T-helper 17 cell (primary cell): Measurements from ENCODE around the gene OR6B1. TPM values are rescaled to one million over a fixed set of nuclear protein-coding genes. Genes with fewer than 3 reads are reported as not detected.
"Not testable (repeated sequence)": the region's sequence is repeated elsewhere in the genome, so short reads cannot be mapped to it uniquely, and the experiment has no call there.

ENCODE experiments used
- ATAC-seq: fragments of 150-1000 bp; cut with Tn5 transposase; 2 replicates; pipeline ENCODE4 v1.10.0; 2021; ENCODE audit warnings: mild to moderate bottlenecking, moderate library complexity
- DNase-seq, 3 donors: peaks; one replicate each; pipeline versions ENCODE4 v3.0.0 to v3.0.0-alpha.2; 2020 to 2021
- H3K9me3 ChIP-seq: one replicate; pipeline ENCODE4 v1.7.0; 2013; ENCODE audit warnings: low read length, mild to moderate bottlenecking; ENCODE audit not compliant: control insufficient read depth, poor library complexity, severe bottlenecking
- H3K27ac Mint-ChIP-seq: one replicate; pipeline ENCODE4 v1.8.0; 2022; ENCODE audit warnings: mild to moderate bottlenecking, moderate library complexity, mixed read lengths
- H3K27me3 Mint-ChIP-seq: one replicate; pipeline ENCODE4 v1.8.0; 2022; ENCODE audit warnings: mixed read lengths
- H3K36me3 Mint-ChIP-seq: one replicate; pipeline ENCODE4 v1.8.0; 2022; ENCODE audit warnings: low read depth, mixed read lengths
- H3K4me1 Mint-ChIP-seq: one replicate; pipeline ENCODE4 v1.8.0; 2022; ENCODE audit warnings: mild to moderate bottlenecking, mixed read lengths
- H3K4me3 Mint-ChIP-seq: one replicate; pipeline ENCODE4 v1.8.0; 2022; ENCODE audit warnings: mild to moderate bottlenecking, moderate library complexity, mixed read lengths
- total RNA-seq, 4 donors: library from RNA in 2 of 4; stranded (reverse) in 2 of 4; gene quantifications; one replicate each; pipeline ENCODE4 v1.2.3 and lab custom pipeline; 2022 to 2026

The OR6B1 gene
- total RNA-seq, 2 donors from 2014 or later = not detected

- H3K9me3 ChIP-seq = no peaks in the 10 kb centered on the region
- no peak overlapping the region for H3K4me3 Mint-ChIP-seq
- H3K36me3 Mint-ChIP-seq = no peaks in the 10 kb centered on the region
- DNase-seq (no peak), ATAC-seq (no peak)
- H3K4me1 Mint-ChIP-seq = no peaks in the 10 kb centered on the region
- H3K27ac Mint-ChIP-seq = no peak overlapping the region
- peaks cover 29% of the 10 kb centered on the region for H3K27me3 Mint-ChIP-seq
Observed at GRCh38 chr7:144035385-144035784, 35.3 kb downstream of the OR6B1 start.

DNA sequence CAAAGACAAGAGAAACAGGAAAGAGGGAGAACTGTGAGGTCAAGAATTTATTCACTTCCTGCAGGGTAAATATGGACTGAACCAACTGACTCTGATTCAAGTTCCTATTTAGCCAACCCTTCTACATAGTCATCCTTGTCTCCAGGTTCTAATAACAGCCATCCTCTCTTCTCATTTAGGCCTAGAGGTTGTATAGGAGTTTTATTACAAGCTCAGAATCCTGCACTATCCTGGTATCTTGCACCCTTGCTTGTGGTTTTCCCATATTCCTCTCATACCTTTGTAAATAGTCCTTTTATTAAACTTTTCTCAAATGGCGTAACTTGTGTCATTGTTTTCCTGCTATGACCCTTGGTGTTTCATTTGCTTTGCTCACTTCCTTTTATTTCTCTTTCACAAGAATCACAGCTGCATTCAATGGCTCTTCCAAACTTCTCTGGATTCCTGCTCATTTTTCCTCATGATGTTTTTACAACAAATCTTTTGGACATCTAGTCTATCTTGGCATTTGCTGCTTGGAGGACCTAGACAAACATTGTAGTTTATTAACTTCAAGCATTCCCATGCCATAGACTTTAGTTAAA lies 36.3 kb downstream of the OR6B1 start:
- ATAC-seq (no peak), DNase-seq (no peak)
- no peaks in the 10 kb centered on the region for H3K9me3 ChIP-seq
- no peak overlapping the region for H3K27ac Mint-ChIP-seq
- H3K4me3 Mint-ChIP-seq = no peak overlapping the region
- no peaks in the 10 kb centered on the region for H3K36me3 Mint-ChIP-seq
- H3K27me3 Mint-ChIP-seq = peaks cover 24% of the 10 kb centered on the region
- H3K4me1 Mint-ChIP-seq = no peaks in the 10 kb centered on the region

- no peaks in the 10 kb centered on the region for H3K4me1 Mint-ChIP-seq
- no peaks in the 10 kb centered on the region for H3K36me3 Mint-ChIP-seq
- no peaks in the 10 kb centered on the region for H3K9me3 ChIP-seq
- no peak overlapping the region for H3K4me3 Mint-ChIP-seq
- peaks cover 17% of the 10 kb centered on the region for H3K27me3 Mint-ChIP-seq
- no peak overlapping the region for H3K27ac Mint-ChIP-seq
- ATAC-seq (no peak), DNase-seq (no peak)
Observed at GRCh38 chr7:144037414-144038035, 37.4 kb downstream of the OR6B1 start.

GRCh38 chr7:144038887-144039286 lies 38.8 kb downstream of the OR6B1 start:
- Mint-ChIP-seq H3K36me3 (no peaks in the 10 kb centered on the region), H3K4me1 (no peaks in the 10 kb centered on the region), H3K4me3 (no peak overlapping the region), H3K27me3 (peaks cover 9% of the 10 kb centered on the region), H3K27ac (no peak overlapping the region)
- DNase-seq (no peak), ATAC-seq (no peak)
- H3K9me3 ChIP-seq = no peaks in the 10 kb centered on the region

DNA sequence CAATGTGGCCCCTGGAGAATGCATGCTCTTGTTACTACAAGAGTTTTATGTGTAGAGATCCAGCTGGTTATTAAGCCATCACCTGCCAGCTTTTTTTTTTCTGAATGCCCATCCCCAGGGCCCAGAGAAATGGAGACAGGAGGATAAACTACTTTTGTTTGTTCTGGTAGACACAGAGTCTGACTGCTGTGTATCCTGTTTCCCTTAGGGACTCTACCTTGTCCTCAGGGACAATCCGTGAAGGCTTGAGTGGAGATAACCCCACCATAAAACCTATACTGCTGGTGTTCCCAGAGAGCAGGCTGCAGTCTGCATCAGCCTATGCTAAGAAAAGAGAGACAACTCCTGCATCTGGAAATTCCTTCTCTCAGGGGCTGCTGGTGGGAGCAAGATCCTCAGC lies 48.5 kb downstream of the OR6B1 start, which contains the start of gene OR2A5:
Gene OR2A5 (plus strand): TSS at position 301 of the 400 bp plus-strand sequence. CDS start 1,454 bp downstream, outside the sequence.
- H3K36me3 Mint-ChIP-seq = no peaks in the 10 kb centered on the region
- no peaks in the 10 kb centered on the region for H3K4me1 Mint-ChIP-seq
- ATAC-seq (no peak), DNase-seq (no peak)
- H3K4me3 Mint-ChIP-seq = no peak within 1 kb of the TSS
- H3K27me3 Mint-ChIP-seq = peaks cover 33% of the 10 kb centered on the region
- H3K27ac Mint-ChIP-seq = no peak within 1 kb of the TSS
- H3K9me3 ChIP-seq = no peaks in the 10 kb centered on the region

- Mint-ChIP-seq H3K27me3 (peaks cover 38% of the 10 kb centered on the region), H3K4me1 (no peaks in the 10 kb centered on the region), H3K4me3 (no peak overlapping the region), H3K27ac (no peak overlapping the region), H3K36me3 (no peaks in the 10 kb centered on the region)
- no peak for DNase-seq
- no peak for ATAC-seq
- H3K9me3 ChIP-seq = no peaks in the 10 kb centered on the region
Observed at GRCh38 chr7:144049491-144049890, 49.4 kb downstream of the OR6B1 start.

DNA sequence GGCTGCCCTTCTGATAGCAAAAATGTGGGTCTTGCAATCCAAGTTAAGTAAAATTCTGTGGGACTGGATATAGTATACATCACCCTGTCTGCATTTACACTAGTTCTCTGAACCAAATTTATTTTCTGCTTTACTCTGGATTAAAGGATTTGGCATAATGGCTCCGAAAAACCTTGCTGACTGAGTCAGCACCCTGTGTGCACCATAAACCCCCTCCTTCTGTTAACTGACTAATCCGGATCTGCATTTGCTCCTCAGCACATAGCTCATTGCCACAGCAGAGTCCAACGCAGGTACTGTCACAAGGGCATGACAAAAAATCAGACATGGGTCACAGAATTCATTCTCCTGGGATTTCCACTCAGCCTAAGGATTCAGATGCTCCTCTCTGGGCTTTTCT lies 50.0 kb downstream of the OR6B1 start:
- ATAC-seq (no peak), DNase-seq (no peak)
- no peak overlapping the region for H3K27ac Mint-ChIP-seq
- peaks cover 38% of the 10 kb centered on the region for H3K27me3 Mint-ChIP-seq
- H3K9me3 ChIP-seq = no peaks in the 10 kb centered on the region
- no peaks in the 10 kb centered on the region for H3K36me3 Mint-ChIP-seq
- H3K4me1 Mint-ChIP-seq = no peaks in the 10 kb centered on the region
- no peak overlapping the region for H3K4me3 Mint-ChIP-seq

GRCh38 chr7:144050884-144051283 lies 50.8 kb downstream of the OR6B1 start:
- not testable (repeated sequence) for H3K4me1 Mint-ChIP-seq, H3K36me3 Mint-ChIP-seq, H3K27ac Mint-ChIP-seq, H3K9me3 ChIP-seq, DNase-seq, ATAC-seq, H3K4me3 Mint-ChIP-seq
- H3K27me3 Mint-ChIP-seq = peaks cover 38% of the 10 kb centered on the region

DNA sequence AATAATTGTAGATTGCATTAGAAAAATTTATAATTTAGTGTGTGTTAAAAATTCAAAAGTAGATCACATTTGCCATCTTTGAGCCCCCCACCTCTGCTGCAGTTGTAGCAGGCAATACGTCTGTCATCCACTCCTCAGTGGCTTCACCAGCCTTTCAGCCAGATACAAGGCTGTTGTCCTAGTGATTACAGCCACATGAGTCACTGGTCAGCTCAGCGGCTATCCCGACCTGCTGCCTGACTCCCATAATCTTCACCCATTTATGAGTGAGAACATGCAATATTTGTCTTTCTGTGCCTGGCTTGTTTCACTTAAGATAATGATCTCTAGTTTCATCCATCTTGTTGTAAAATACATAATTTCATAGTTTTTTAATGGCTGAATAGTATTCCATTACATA lies 57.8 kb downstream of the OR6B1 start:
- Mint-ChIP-seq H3K27me3 (peaks cover 21% of the 10 kb centered on the region), H3K27ac (no peak overlapping the region), H3K4me3 (no peak overlapping the region), H3K4me1 (no peaks in the 10 kb centered on the region), H3K36me3 (no peaks in the 10 kb centered on the region)
- H3K9me3 ChIP-seq = no peaks in the 10 kb centered on the region
- DNase-seq (no peak), ATAC-seq (no peak)

Other genes with a start within 250 kb of the OR6B1 start
- 1 to 10 TPM in 1 of 2 donors, under 1 TPM in 1; 0.73 to 1.1 TPM for gene CTAGE6, start 242.6 kb upstream of the OR6B1 start, total RNA-seq
- gene TCAF1, start 98.1 kb upstream of the OR6B1 start, total RNA-seq = 10 to 100 TPM in 1 of 2 donors, 1 to 10 TPM in 1; 9.5 to 10.9 TPM
- not detected for gene OR2F2, start 65.1 kb upstream of the OR6B1 start, total RNA-seq
- not detected for gene OR2F1, start 45.5 kb upstream of the OR6B1 start, total RNA-seq
- gene OR2A5, start 48.6 kb downstream of the OR6B1 start, total RNA-seq = not detected
- gene OR2A25, start 69.5 kb downstream of the OR6B1 start, total RNA-seq = not detected
- gene OR2A12, start 86.0 kb downstream of the OR6B1 start, total RNA-seq = not detected
- gene OR2A2, start 109.3 kb downstream of the OR6B1 start, total RNA-seq = not detected
- not detected for gene OR2A14, start 122.9 kb downstream of the OR6B1 start, total RNA-seq
- gene CTAGE4, start 183.1 kb downstream of the OR6B1 start, total RNA-seq = under 1 TPM in 1 of 2 donors, not detected in 1; 0.32 TPM
- 1 to 10 TPM in 1 of 2 donors, not detected in 1; 2.2 TPM for gene ARHGEF35, start 195.5 kb downstream of the OR6B1 start, total RNA-seq
- under 1 TPM in 1 of 2 donors, not detected in 1; 0.07 TPM for gene OR2A42, start 239.3 kb downstream of the OR6B1 start, total RNA-seq